Stomach (tissue), 9 donors: Measurements from ENCODE around the gene SESN1. TPM values are rescaled to one million over a fixed set of nuclear protein-coding genes. Genes with fewer than 3 reads are reported as not detected.
"Not testable (repeated sequence)": the region's sequence is repeated elsewhere in the genome, so short reads cannot be mapped to it uniquely, and the experiment has no call there.

Experiments used
- DNase-seq, 2 donors: peaks; one replicate each; pipeline versions ENCODE4 v3.0.0 to v3.0.0-alpha.2; 2013 to 2019
- H3K27ac ChIP-seq, 5 donors: fragments of 200-600 bp in 4 of 5; sonication (generic) in 4 of 5; one replicate each; pipeline ENCODE4 v1.5.1; 2013 to 2019; ENCODE audit warnings: mild to moderate bottlenecking in 1 of 5, moderate library complexity in 1 of 5
- H3K27me3 ChIP-seq, 3 donors: fragments of 200-600 bp; sonication (generic); one replicate each; pipeline ENCODE4 v1.5.1; 2017 to 2019; ENCODE audit warnings: mixed run types in 1 of 3
- H3K36me3 ChIP-seq, 4 donors: fragments of 200-600 bp; sonication (generic); 1 replicate in 3 of 4; 2 replicates in 1 of 4; pipeline ENCODE4 v1.5.1; 2016 to 2019
- H3K4me1 ChIP-seq, 4 donors: fragments of 200-600 bp; sonication (generic); one replicate each; pipeline ENCODE4 v1.5.1; 2016 to 2019
- H3K4me3 ChIP-seq, 4 donors: fragments of 200-600 bp; sonication (generic) in 3 of 4; one replicate each; pipeline ENCODE4 v1.5.1; 2016 to 2019; ENCODE audit warnings: mild to moderate bottlenecking in 1 of 4
- H3K9me3 ChIP-seq, 4 donors: fragments of 200-600 bp; sonication (generic); one replicate each; pipeline ENCODE4 v1.5.1; 2016 to 2019
- CTCF ChIP-seq, 7 experiments: fragments of 450-650 bp in 4 of 7; fragments of 200-600 bp in 3 of 7; sonication (generic) in 3 of 7; IDR thresholded peaks; one replicate each; pipeline ENCODE4 v1.5.1; 2016 to 2019; ENCODE audit warnings: antibody characterized with exemption in 7 of 7, control low read depth in 2 of 7, mild to moderate bottlenecking in 1 of 7
- EP300 ChIP-seq: sonication (generic); formaldehyde crosslinking; IDR thresholded peaks from one replicate; pipeline ENCODE4 v1.6.1; 2017; ENCODE audit warnings: antibody characterized with exemption
- POLR2A ChIP-seq, 4 donors: fragments of 450-650 bp; IDR thresholded peaks; one replicate each; pipeline ENCODE4 v1.6.1; 2016; ENCODE audit warnings: antibody characterized with exemption in 4 of 4, control low read depth in 2 of 4, mild to moderate bottlenecking in 1 of 4, moderate library complexity in 1 of 4
- POLR2AphosphoS5 ChIP-seq, 3 donors: sonication (generic); formaldehyde crosslinking; IDR thresholded peaks; one replicate each; pipeline ENCODE4 v1.6.1; 2016; ENCODE audit warnings: antibody characterized with exemption in 3 of 3
- whole genome bisulfite sequencing, 5 donors: extraction: QIAGEN DNeasy Blood & Tissue Kit in 3 of 5; methylation state at CpG; one replicate each; pipeline versions ENCODE4 v1.1.5 to v1.1.7; 2013 to 2018; 5-methylcytosine and 5-hydroxymethylcytosine counted together
- intact Hi-C: fragments of 100-400 bp; cut with DNase I; formaldehyde crosslinking; loops from one replicate; pipeline ENCODE4 v1.15.1; 2023; ENCODE audit warnings: low total_unique reads
- polyA plus RNA-seq, 3 donors: library from polyadenylated mRNA; stranded (reverse); fragments of 200-250 nt; gene quantifications; one replicate each; pipeline ENCODE4 v1.2.3, GENCODE V29; 2013
- total RNA-seq, 5 donors: library from RNA; depleted of rRNA; stranded (reverse); fragments of >200 nt; gene quantifications; one replicate each; pipeline versions ENCODE4 v1.1.0 to v1.2.3, GENCODE V29; 2014 to 2016
- donor health status: healthy with polysubstance abuse.
- donor health status: Bipolar disorder and iron deficiency.
- donor health status: healthy.

SESN1 gene
- total and polyA plus RNA-seq, 8 donors: 11.0 to 201 (median 33.3) TPM

- peaks cover 0 to 48% (median 22%) of the 10 kb centered on the region in 4 donors for H3K4me1 ChIP-seq
- no peaks in the 10 kb centered on the region for H3K9me3 ChIP-seq
- no peaks in the 10 kb centered on the region for H3K36me3 ChIP-seq
- H3K27me3 ChIP-seq: no peaks in the 10 kb centered on the region
- no peak overlapping the region for H3K4me3 ChIP-seq
- TF ChIP-seq EP300 (no peak), POLR2AphosphoS5 (IDR thresholded peaks at IDR 0.05) (no peak), CTCF (IDR thresholded peaks at IDR 0.05) (no peak), POLR2A (IDR thresholded peaks at IDR 0.05) (no peak)
- DNase-seq: no peak
- no peak overlapping the region for H3K27ac ChIP-seq
- intact Hi-C loops: no loop called here
- 59 to 70% (median 66%) methylated on average over 5 of the region's 5 CpGs for WGBS, 5 donors
Measured at GRCh38 chr6:109118337-109118736, 23.7 kb upstream of the SESN1 start.

- WGBS, 5 donors: 71 to 93% (median 80%) methylated on average over 5 of the region's 5 CpGs
- Histone ChIP-seq H3K27ac (no peak overlapping the region), H3K27me3 (no peaks in the 10 kb centered on the region), H3K9me3 (no peaks in the 10 kb centered on the region), H3K4me1 (peaks cover 0 to 48% (median 22%) of the 10 kb centered on the region in 4 donors), H3K36me3 (no peaks in the 10 kb centered on the region), H3K4me3 (no peak overlapping the region)
- intact Hi-C loops: no loop called here
- no peak for TF ChIP-seq CTCF (IDR thresholded peaks at IDR 0.05)
- TF ChIP-seq POLR2AphosphoS5 (IDR thresholded peaks at IDR 0.05): no peak
- no peak for TF ChIP-seq EP300
- TF ChIP-seq POLR2A (IDR thresholded peaks at IDR 0.05): no peak
- peak in 1 of 2 donors; percentile 35 for DNase-seq
Measured at GRCh38 chr6:109117346-109118035, 22.8 kb upstream of the SESN1 start.

GRCh38 chr6:109112663-109113062 is 18.0 kb upstream of the SESN1 start:
- H3K9me3 ChIP-seq, H3K27me3 ChIP-seq, H3K27ac ChIP-seq, H3K36me3 ChIP-seq, DNase-seq, H3K4me3 ChIP-seq, H3K4me1 ChIP-seq, intact Hi-C loops: not testable (repeated sequence)
- WGBS, 5 donors: 66 to 86% (median 75%) methylated on average over 3 of the region's 3 CpGs

GRCh38 chr6:109109663-109110062 is 15.0 kb upstream of the SESN1 start:
- H3K4me1 ChIP-seq, H3K27me3 ChIP-seq, intact Hi-C loops, H3K9me3 ChIP-seq, H3K4me3 ChIP-seq, H3K36me3 ChIP-seq, H3K27ac ChIP-seq, DNase-seq: not testable (repeated sequence)
- WGBS, 5 donors: 92 to 97% (median 96%) methylated on average over 8 of the region's 8 CpGs

GRCh38 chr6:109105681-109106080 is 11.0 kb upstream of the SESN1 start:
- TF ChIP-seq POLR2A (IDR thresholded peaks at IDR 0.05) (no peak), POLR2AphosphoS5 (IDR thresholded peaks at IDR 0.05) (no peak), EP300 (no peak)
- no peaks in the 10 kb centered on the region for H3K9me3 ChIP-seq
- intact Hi-C loops: no loop called here
- H3K27me3 ChIP-seq: no peaks in the 10 kb centered on the region
- H3K27ac ChIP-seq: no peak overlapping the region
- no peak for DNase-seq
- WGBS, 5 donors: 85 to 94% (median 89%) methylated on average over 5 of the region's 5 CpGs
- H3K36me3 ChIP-seq: peaks cover 0 to 9% (median 4%) of the 10 kb centered on the region in 4 donors
- no peaks in the 10 kb centered on the region for H3K4me1 ChIP-seq
- H3K4me3 ChIP-seq: no peak overlapping the region

- Histone ChIP-seq H3K9me3 (no peaks in the 10 kb centered on the region), H3K27me3 (no peaks in the 10 kb centered on the region), H3K36me3 (peaks cover 0 to 13% (median 4%) of the 10 kb centered on the region in 4 donors), H3K4me1 (no peaks in the 10 kb centered on the region), H3K4me3 (no peak overlapping the region), H3K27ac (no peak overlapping the region)
- intact Hi-C loops: no loop called here
- no peak for DNase-seq
- 92 to 96% (median 96%) methylated on average over 3 of the region's 3 CpGs for WGBS, 5 donors
- no peak for TF ChIP-seq POLR2A (IDR thresholded peaks at IDR 0.05)
- no peak for TF ChIP-seq CTCF (IDR thresholded peaks at IDR 0.05)
- TF ChIP-seq POLR2AphosphoS5 (IDR thresholded peaks at IDR 0.05): no peak
- no peak for TF ChIP-seq EP300
Measured at GRCh38 chr6:109104512-109104911, 9.9 kb upstream of the SESN1 start.
